Neutrophil (primary cell): Measurements from ENCODE around the gene LMAN2.

Experiments used
- H3K27ac ChIP-seq: fragments of 200-600 bp; sonication (generic); 2 replicates; pipeline ENCODE4 v1.5.1; 2016; ENCODE audit warnings: mild to moderate bottlenecking, moderate library complexity
- H3K27me3 ChIP-seq: fragments of 200-600 bp; sonication (generic); 2 replicates; pipeline ENCODE4 v1.6.0; 2016; ENCODE audit warnings: mild to moderate bottlenecking
- H3K36me3 ChIP-seq: fragments of 200-600 bp; sonication (generic); 2 replicates; pipeline ENCODE4 v1.5.1; 2017
- H3K4me1 ChIP-seq, 2 experiments: fragments of 200-600 bp in 1 of 2; sonication (generic) in 1 of 2; 1 replicate in 1 of 2; 2 replicates in 1 of 2; pipeline versions ENCODE4 v1.5.1 to v1.6.1; 2013 to 2016; ENCODE audit warnings: low read depth in 1 of 2, low read length in 1 of 2, mild to moderate bottlenecking in 1 of 2, moderate library complexity in 1 of 2; ENCODE audit not compliant: control insufficient read depth in 1 of 2, insufficient read depth in 1 of 2
- H3K4me3 ChIP-seq, 2 experiments: fragments of 200-600 bp in 1 of 2; sonication (generic) in 1 of 2; 1 replicate in 1 of 2; 2 replicates in 1 of 2; pipeline ENCODE4 v1.5.1; 2013 to 2016; ENCODE audit warnings: low read depth in 1 of 2, low read length in 1 of 2, mild to moderate bottlenecking in 1 of 2, moderate library complexity in 1 of 2
- H3K9me3 ChIP-seq: fragments of 200-600 bp; sonication (generic); 2 replicates; pipeline ENCODE4 v1.5.1; 2016
- TF ChIP-seq, protein P1 (sequence below): fragments of 200-600 bp; sonication (generic); IDR thresholded peaks from 2 replicates; pipeline ENCODE4 v1.5.1; 2016; ENCODE audit warnings: antibody characterized with exemption

Gene LMAN2

GRCh38 chr5:177291735-177292134 lies 59.7 kb downstream of the LMAN2 start:
- TF ChIP-seq, protein P1, sequence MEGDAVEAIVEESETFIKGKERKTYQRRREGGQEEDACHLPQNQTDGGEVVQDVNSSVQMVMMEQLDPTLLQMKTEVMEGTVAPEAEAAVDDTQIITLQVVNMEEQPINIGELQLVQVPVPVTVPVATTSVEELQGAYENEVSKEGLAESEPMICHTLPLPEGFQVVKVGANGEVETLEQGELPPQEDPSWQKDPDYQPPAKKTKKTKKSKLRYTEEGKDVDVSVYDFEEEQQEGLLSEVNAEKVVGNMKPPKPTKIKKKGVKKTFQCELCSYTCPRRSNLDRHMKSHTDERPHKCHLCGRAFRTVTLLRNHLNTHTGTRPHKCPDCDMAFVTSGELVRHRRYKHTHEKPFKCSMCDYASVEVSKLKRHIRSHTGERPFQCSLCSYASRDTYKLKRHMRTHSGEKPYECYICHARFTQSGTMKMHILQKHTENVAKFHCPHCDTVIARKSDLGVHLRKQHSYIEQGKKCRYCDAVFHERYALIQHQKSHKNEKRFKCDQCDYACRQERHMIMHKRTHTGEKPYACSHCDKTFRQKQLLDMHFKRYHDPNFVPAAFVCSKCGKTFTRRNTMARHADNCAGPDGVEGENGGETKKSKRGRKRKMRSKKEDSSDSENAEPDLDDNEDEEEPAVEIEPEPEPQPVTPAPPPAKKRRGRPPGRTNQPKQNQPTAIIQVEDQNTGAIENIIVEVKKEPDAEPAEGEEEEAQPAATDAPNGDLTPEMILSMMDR = no peak
- Histone ChIP-seq H3K27me3 (no peaks in the 10 kb centered on the region), H3K36me3 (peaks cover 79% of the 10 kb centered on the region), H3K4me3 (no peak overlapping the region), H3K4me1 (peaks cover 23% of the 10 kb centered on the region in 2 experiments), H3K27ac (no peak overlapping the region), H3K9me3 (no peaks in the 10 kb centered on the region)

DNA sequence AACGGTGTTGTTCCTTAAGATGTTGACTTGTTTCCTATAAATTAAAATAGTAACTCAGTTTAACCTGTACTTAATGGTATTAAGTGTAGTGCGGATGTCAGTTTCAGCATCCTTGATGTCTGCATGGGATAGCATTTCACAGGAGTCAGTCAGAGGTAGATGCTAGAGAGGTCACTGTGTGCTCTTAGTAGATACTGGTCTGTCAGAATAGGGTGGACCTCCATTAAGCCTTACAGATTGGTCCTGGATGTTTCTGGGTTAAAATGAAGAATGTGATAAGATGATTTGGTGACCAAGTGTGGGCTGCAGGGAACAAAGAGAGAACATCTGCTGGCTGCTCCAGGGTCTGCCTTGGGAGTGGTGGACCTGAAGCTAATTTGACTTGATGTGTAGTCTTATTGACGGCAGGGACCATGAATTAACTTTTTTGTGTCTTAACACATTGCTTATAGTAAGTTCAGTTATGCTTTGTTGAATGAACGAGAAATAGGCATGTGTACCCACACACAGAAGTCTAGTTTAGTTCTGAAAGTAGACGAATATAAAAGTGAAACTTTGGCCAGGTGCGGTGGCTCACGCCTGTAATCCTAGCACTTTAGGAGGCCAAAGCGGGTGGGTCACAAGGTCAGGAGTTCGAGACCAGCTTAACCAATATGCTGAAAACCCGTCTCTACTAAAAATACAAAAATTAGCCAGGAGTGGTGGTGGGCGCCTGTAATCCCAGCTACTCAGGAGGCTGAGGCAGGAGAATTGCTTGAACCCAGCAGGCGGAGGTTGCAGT lies 60.5 kb downstream of the LMAN2 start:
- H3K27me3 ChIP-seq = no peaks in the 10 kb centered on the region
- peaks cover 16% of the 10 kb centered on the region in 2 experiments for H3K4me1 ChIP-seq
- TF ChIP-seq, protein P1 = no peak
- no peaks in the 10 kb centered on the region for H3K9me3 ChIP-seq
- no peak overlapping the region for H3K27ac ChIP-seq
- H3K36me3 ChIP-seq = peaks cover 86% of the 10 kb centered on the region
- no peak overlapping the region for H3K4me3 ChIP-seq

- H3K27me3 ChIP-seq = no peaks in the 10 kb centered on the region
- H3K4me3 ChIP-seq = no peak overlapping the region
- TF ChIP-seq, protein P1 = no peak
- H3K36me3 ChIP-seq = peaks cover 89% of the 10 kb centered on the region
- no peaks in the 10 kb centered on the region for H3K9me3 ChIP-seq
- H3K27ac ChIP-seq = no peak overlapping the region
- H3K4me1 ChIP-seq = no peaks in the 10 kb centered on the region
Observed at GRCh38 chr5:177288191-177288590, 63.3 kb downstream of the LMAN2 start.
